ENCODE measurements around the gene CA9.

GRCh38 chr9:35657546-35658136 is 16.1 kb upstream of the CA9 start, which contains the start of gene RMRP:
- TF ChIP-seq POLR2A (IDR thresholded peaks at IDR 0.05; ENCODE audit: low read length) = no peak
- TF ChIP-seq GATA1 (IDR thresholded peaks at IDR 0.05; ENCODE audit: low read depth, low read length) = no peak
